ENCODE results near the gene PTCH2.
"Not testable (repeated sequence)": the region's sequence is repeated elsewhere in the genome, so short reads cannot be mapped to it uniquely, and the experiment has no call there.

The PTCH2 gene

GRCh38 chr1:44817771-44818495, 25.1 kb downstream of the PTCH2 start:
- DNase-seq = no peak

GRCh38 chr1:44817307-44817706, 25.7 kb downstream of the PTCH2 start:
- no peak for DNase-seq

- DNase-seq = not testable (repeated sequence)
These were observed 27.1 kb downstream of the PTCH2 start for GRCh38 chr1:44815926-44816325.

GRCh38 chr1:44812822-44813543, 30.1 kb downstream of the PTCH2 start:
- DNase-seq = no peak

GRCh38 chr1:44811234-44811633, 31.8 kb downstream of the PTCH2 start:
- DNase-seq = no peak

GRCh38 chr1:44810762-44811105, 32.3 kb downstream of the PTCH2 start:
- not testable (repeated sequence) for DNase-seq

GRCh38 chr1:44810101-44810761, 32.8 kb downstream of the PTCH2 start:
- DNase-seq = no peak

- no peak for DNase-seq
These were observed 33.8 kb downstream of the PTCH2 start for GRCh38 chr1:44808938-44809917.

- DNase-seq = no peak
These were observed 34.8 kb downstream of the PTCH2 start, which contains the start of gene BTBD19 for GRCh38 chr1:44808063-44808937. BTBD19 (plus strand) TSS chr1:44808523; CDS start chr1:44808821, 298 bp downstream.

GRCh38 chr1:44807364-44808062, 35.5 kb downstream of the PTCH2 start:
- peak; percentile 87 for DNase-seq

- no peak for DNase-seq
These were observed 36.2 kb downstream of the PTCH2 start, which contains the start of gene DYNLT4 for GRCh38 chr1:44806704-44807363. DYNLT4 (minus strand) TSS chr1:44807351; CDS start chr1:44806668, 683 bp downstream.

- DNase-seq = no peak
These were observed 36.9 kb downstream of the PTCH2 start for GRCh38 chr1:44806025-44806703.

- DNase-seq = no peak
These were observed 37.6 kb downstream of the PTCH2 start for GRCh38 chr1:44805311-44806024.

- DNase-seq = no peak
These were observed 39.5 kb downstream of the PTCH2 start for GRCh38 chr1:44803312-44804095.

- no peak for DNase-seq
These were observed 40.1 kb downstream of the PTCH2 start for GRCh38 chr1:44803062-44803311.

- no peak for DNase-seq
These were observed 40.6 kb downstream of the PTCH2 start for GRCh38 chr1:44802306-44803061.

- no peak for DNase-seq
These were observed 41.4 kb downstream of the PTCH2 start for GRCh38 chr1:44801491-44802305.

Measured in NCI-H774 (cell line).